Neural progenitor cell (in vitro differentiated cells): ENCODE data around the gene IPCEF1. TPM values are rescaled to one million over a fixed set of nuclear protein-coding genes. Genes with fewer than 3 reads are reported as not detected.

Experiments
- DNase-seq: peaks from one replicate; pipeline ENCODE4 v3.0.0-alpha.2; 2016; ENCODE audit warnings: low spot score
- H2AFZ ChIP-seq: fragments of 200-600 bp; sonication (generic); replicated peaks from 2 replicates; pipeline ENCODE4 v1.6.1; 2016; ENCODE audit warnings: antibody characterized with exemption
- H3F3A ChIP-seq: fragments of 200-600 bp; sonication (generic); 2 replicates; pipeline ENCODE4 v1.6.1; 2016; ENCODE audit warnings: antibody characterized with exemption, low read depth
- H3K27ac ChIP-seq: fragments of 200-600 bp; sonication (generic); 2 replicates; pipeline ENCODE4 v1.5.1; 2016; ENCODE audit warnings: mild to moderate bottlenecking
- H3K27me3 ChIP-seq: fragments of 200-600 bp; sonication (generic); 2 replicates; pipeline ENCODE4 v1.6.1; 2016; ENCODE audit warnings: mild to moderate bottlenecking, moderate library complexity
- H3K36me3 ChIP-seq: fragments of 200-600 bp; sonication (generic); 2 replicates; pipeline ENCODE4 v1.5.1; 2016
- H3K4me1 ChIP-seq: fragments of 200-600 bp; sonication (generic); 2 replicates; pipeline ENCODE4 v1.6.1; 2016; ENCODE audit warnings: mixed run types
- H3K4me2 ChIP-seq: fragments of 200-600 bp; sonication (generic); 2 replicates; pipeline ENCODE4 v1.6.1; 2016
- H3K4me3 ChIP-seq: fragments of 200-600 bp; sonication (generic); 2 replicates; pipeline ENCODE4 v1.5.1; 2016
- H3K79me2 ChIP-seq: fragments of 200-600 bp; sonication (generic); 2 replicates; pipeline ENCODE4 v1.6.1; 2016; ENCODE audit warnings: low read depth
- H3K9ac ChIP-seq: fragments of 200-600 bp; sonication (generic); 2 replicates; pipeline ENCODE4 v1.6.1; 2016
- H3K9me3 ChIP-seq: fragments of 200-600 bp; sonication (generic); 2 replicates; pipeline ENCODE4 v1.5.1; 2016; ENCODE audit warnings: low read depth
- H4K20me1 ChIP-seq: fragments of 200-600 bp; sonication (generic); 2 replicates; pipeline ENCODE4 v1.6.1; 2016; ENCODE audit warnings: low read depth
- H3K27ac Mint-ChIP-seq: 3 replicates; pipeline ENCODE4 v1.8.0; 2021; ENCODE audit warnings: mixed read lengths
- H3K27me3 Mint-ChIP-seq: 2 replicates; pipeline ENCODE4 v1.8.0; 2022; ENCODE audit warnings: low read depth, mild to moderate bottlenecking, inconsistent platforms, moderate library complexity, mixed read lengths; ENCODE audit not compliant: insufficient read depth
- H3K36me3 Mint-ChIP-seq: 3 replicates; pipeline ENCODE4 v1.8.0; 2021; ENCODE audit warnings: mixed read lengths
- H3K4me1 Mint-ChIP-seq: 3 replicates; pipeline ENCODE4 v1.8.0; 2021; ENCODE audit warnings: mixed read lengths
- H3K4me3 Mint-ChIP-seq: 3 replicates; pipeline ENCODE4 v1.8.0; 2021; ENCODE audit warnings: mild to moderate bottlenecking, moderate library complexity, mixed read lengths
- H3K9me3 Mint-ChIP-seq: 3 replicates; pipeline ENCODE4 v1.8.0; 2020; ENCODE audit warnings: mixed read lengths
- EZH2 ChIP-seq: fragments of 200-600 bp; sonication (generic); IDR thresholded peaks from 2 replicates; pipeline ENCODE4 v1.6.1; 2017; ENCODE audit warnings: antibody characterized with exemption, mild to moderate bottlenecking, moderate library complexity
- EZH2phosphoT487 ChIP-seq: fragments of 200-600 bp; sonication (generic); IDR thresholded peaks from 2 replicates; pipeline ENCODE4 v1.6.1; 2017; ENCODE audit warnings: antibody characterized with exemption
- total RNA-seq: library from RNA; depleted of rRNA; stranded (reverse); fragments of >200 nt; gene quantifications from 2 replicates; pipeline ENCODE4 v1.2.3, GENCODE V29; 2015; ENCODE audit warnings: low replicate concordance
- TF ChIP-seq, protein P1 (sequence below): fragments of 200-600 bp; sonication (generic); IDR thresholded peaks from 2 replicates; pipeline ENCODE4 v1.5.1; 2017; ENCODE audit warnings: antibody characterized with exemption, mild to moderate bottlenecking

Gene IPCEF1
- total RNA-seq, 1 donor from 2014 or later = 0.13 TPM

GRCh38 chr6:154316131-154316530, 40.5 kb downstream of the IPCEF1 start:
- H3K27ac Mint-ChIP-seq = no peak overlapping the region
- no peaks in the 10 kb centered on the region for H3K79me2 ChIP-seq
- H3K36me3 ChIP-seq = no peaks in the 10 kb centered on the region

DNA sequence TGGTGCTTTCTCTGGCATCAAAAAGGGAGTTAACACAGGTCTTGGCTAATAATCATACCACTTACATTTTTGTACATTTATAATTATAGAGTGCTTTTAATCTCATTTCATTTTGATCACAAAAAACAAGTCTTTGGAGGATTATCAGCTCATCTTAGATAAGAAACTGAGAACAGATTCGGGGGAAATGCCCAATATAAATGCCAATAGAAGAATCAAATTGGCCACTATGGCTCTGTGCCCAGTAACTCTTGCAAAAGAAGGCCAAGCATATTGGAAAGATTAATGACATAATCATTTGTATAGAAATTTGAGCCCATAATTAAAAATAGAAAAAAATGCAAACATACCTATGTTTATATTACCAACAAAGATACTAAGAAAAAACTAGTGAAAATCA, 42.5 kb downstream of the IPCEF1 start:
- H3K27me3 Mint-ChIP-seq = peaks cover 2% of the 10 kb centered on the region

More at GRCh38 chr6:154316131-154316530, 40.5 kb downstream of the IPCEF1 start:
- H3K9me3 ChIP-seq = no peaks in the 10 kb centered on the region
- H3K4me2 ChIP-seq = no peak overlapping the region
- no peaks in the 10 kb centered on the region for H3K27me3 ChIP-seq
- TF ChIP-seq EZH2phosphoT487 = no peak
- TF ChIP-seq EZH2 = no peak
- TF ChIP-seq, protein P1, sequence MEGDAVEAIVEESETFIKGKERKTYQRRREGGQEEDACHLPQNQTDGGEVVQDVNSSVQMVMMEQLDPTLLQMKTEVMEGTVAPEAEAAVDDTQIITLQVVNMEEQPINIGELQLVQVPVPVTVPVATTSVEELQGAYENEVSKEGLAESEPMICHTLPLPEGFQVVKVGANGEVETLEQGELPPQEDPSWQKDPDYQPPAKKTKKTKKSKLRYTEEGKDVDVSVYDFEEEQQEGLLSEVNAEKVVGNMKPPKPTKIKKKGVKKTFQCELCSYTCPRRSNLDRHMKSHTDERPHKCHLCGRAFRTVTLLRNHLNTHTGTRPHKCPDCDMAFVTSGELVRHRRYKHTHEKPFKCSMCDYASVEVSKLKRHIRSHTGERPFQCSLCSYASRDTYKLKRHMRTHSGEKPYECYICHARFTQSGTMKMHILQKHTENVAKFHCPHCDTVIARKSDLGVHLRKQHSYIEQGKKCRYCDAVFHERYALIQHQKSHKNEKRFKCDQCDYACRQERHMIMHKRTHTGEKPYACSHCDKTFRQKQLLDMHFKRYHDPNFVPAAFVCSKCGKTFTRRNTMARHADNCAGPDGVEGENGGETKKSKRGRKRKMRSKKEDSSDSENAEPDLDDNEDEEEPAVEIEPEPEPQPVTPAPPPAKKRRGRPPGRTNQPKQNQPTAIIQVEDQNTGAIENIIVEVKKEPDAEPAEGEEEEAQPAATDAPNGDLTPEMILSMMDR = no peak
- Mint-ChIP-seq H3K4me3 (no peak overlapping the region), H3K9me3 (no peaks in the 10 kb centered on the region), H3K36me3 (no peaks in the 10 kb centered on the region), H3K4me1 (peaks cover 3% of the 10 kb centered on the region), H3K27me3 (peaks cover 5% of the 10 kb centered on the region)
- H2AFZ ChIP-seq = no peak overlapping the region
- no peak overlapping the region for H3K9ac ChIP-seq
- H4K20me1 ChIP-seq = no peaks in the 10 kb centered on the region
- H3K4me3 ChIP-seq = no peak overlapping the region
- DNase-seq = no peak
- no peaks in the 10 kb centered on the region for H3F3A ChIP-seq
- H3K27ac ChIP-seq = no peak overlapping the region
- H3K4me1 ChIP-seq = no peaks in the 10 kb centered on the region

GRCh38 chr6:154308986-154309385, 47.6 kb downstream of the IPCEF1 start:
- peaks cover 4% of the 10 kb centered on the region for H3K27me3 Mint-ChIP-seq
- no peak overlapping the region for H3K9ac ChIP-seq
- H3F3A ChIP-seq = no peaks in the 10 kb centered on the region
- TF ChIP-seq EZH2phosphoT487 (no peak), EZH2 (no peak)
- TF ChIP-seq, protein P1 = no peak
- H3K9me3 ChIP-seq = no peaks in the 10 kb centered on the region
- H3K9me3 Mint-ChIP-seq = peaks cover 7% of the 10 kb centered on the region
- no peak overlapping the region for H3K27ac Mint-ChIP-seq
- H4K20me1 ChIP-seq = no peaks in the 10 kb centered on the region
- peaks cover 2% of the 10 kb centered on the region for H3K36me3 Mint-ChIP-seq
- H3K36me3 ChIP-seq = no peaks in the 10 kb centered on the region
- no peak overlapping the region for H3K4me2 ChIP-seq
- H3K79me2 ChIP-seq = no peaks in the 10 kb centered on the region
- H3K4me1 ChIP-seq = no peaks in the 10 kb centered on the region
- H3K27me3 ChIP-seq = no peaks in the 10 kb centered on the region
- no peak for DNase-seq
- H2AFZ ChIP-seq = no peak overlapping the region
- no peak overlapping the region for H3K27ac ChIP-seq
- peaks cover 7% of the 10 kb centered on the region for H3K4me1 Mint-ChIP-seq
- no peak overlapping the region for H3K4me3 ChIP-seq
- no peak overlapping the region for H3K4me3 Mint-ChIP-seq

More for the DNA sequence above, 42.5 kb downstream of the IPCEF1 start:
- H2AFZ ChIP-seq = no peak overlapping the region
- H3K9me3 ChIP-seq = no peaks in the 10 kb centered on the region
- no peak overlapping the region for H3K4me3 ChIP-seq
- Mint-ChIP-seq H3K4me1 (no peaks in the 10 kb centered on the region), H3K36me3 (no peaks in the 10 kb centered on the region), H3K4me3 (no peak overlapping the region), H3K9me3 (peaks cover 5% of the 10 kb centered on the region), H3K27ac (no peak overlapping the region)
- no peak overlapping the region for H3K9ac ChIP-seq
- no peaks in the 10 kb centered on the region for H3K27me3 ChIP-seq
- H3K4me1 ChIP-seq = no peaks in the 10 kb centered on the region
- no peaks in the 10 kb centered on the region for H3K36me3 ChIP-seq
- DNase-seq = no peak
- H3K4me2 ChIP-seq = no peak overlapping the region
- no peak overlapping the region for H3K27ac ChIP-seq
- H3F3A ChIP-seq = no peaks in the 10 kb centered on the region
- TF ChIP-seq EZH2phosphoT487 (no peak), EZH2 (no peak)
- TF ChIP-seq, protein P1 = no peak
- H3K79me2 ChIP-seq = no peaks in the 10 kb centered on the region
- no peaks in the 10 kb centered on the region for H4K20me1 ChIP-seq
